ENCODE results near the gene SCAMP4.
"Not testable (repeated sequence)": the region's sequence is repeated elsewhere in the genome, so short reads cannot be mapped to it uniquely, and the experiment has no call there.

The SCAMP4 gene

DNA sequence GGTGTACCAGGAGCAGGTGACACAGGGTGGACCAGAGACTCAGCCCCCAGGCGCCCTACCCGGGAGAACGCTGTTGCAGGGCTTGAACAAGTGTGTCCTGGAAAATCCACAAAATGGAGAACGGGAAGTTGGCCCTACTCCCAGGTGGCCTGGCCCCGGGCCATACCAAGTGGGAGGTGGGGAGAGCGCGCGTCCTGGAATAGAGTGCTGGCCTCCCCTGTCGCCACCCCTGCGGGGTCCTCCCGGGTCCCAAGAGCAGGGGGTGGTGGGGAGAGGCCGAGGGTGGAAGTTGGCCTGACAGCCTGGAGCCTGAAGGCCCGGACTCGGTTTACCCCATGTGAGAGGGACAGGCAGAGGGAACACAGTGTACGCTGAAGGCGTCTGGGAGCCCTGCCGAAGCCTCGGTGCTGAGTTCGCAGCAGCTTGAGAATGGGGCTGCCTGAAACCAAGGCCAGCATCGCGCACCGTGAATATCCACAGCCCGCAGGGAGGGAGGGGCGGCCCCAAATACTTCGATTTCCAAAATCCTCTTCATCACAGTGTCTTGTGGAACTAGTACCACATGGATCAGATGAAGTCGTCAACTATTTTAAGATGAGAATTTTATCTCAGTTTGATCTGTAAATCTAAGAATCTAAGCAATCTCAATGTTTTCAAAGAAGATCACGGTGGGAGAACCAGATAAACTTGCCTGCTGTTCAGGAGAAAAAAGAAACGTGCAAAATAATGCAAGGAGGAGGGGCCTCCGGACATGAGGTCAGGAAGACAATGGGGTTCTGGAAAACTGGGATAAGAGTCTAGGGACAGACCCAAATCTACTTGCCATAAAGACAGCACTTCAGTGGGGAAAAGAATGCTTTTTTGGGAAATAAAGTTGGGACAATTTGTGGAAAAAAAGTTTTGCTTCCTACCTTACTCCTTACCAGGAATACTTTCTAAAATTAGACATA, 31.4 kb upstream of the SCAMP4 start:
- H3K79me2 ChIP-seq (ENCODE audit: insufficient read depth, low read length) = peaks cover 61% of the 10 kb centered on the region
- H3K27ac ChIP-seq (ENCODE audit: low read length) = no peak overlapping the region
- peak overlapping the region in 1 of 2 experiments; percentile 100; a peak in 2 of 4 replicates for H3K4me3 ChIP-seq (ENCODE audit: low read depth in 1 of 2, low read length in 2 of 2)
- H3K9me3 ChIP-seq (ENCODE audit: insufficient read depth, low read length, severe bottlenecking) = no peaks in the 10 kb centered on the region
- no peak overlapping the region for H2AFZ ChIP-seq (ENCODE audit: low read depth, low read length)
- peak overlapping the region; percentile 83 for H3K4me2 ChIP-seq (ENCODE audit: insufficient read depth, low read length)
- H3K4me1 ChIP-seq (ENCODE audit: insufficient read depth, low read length) = peaks cover 32% of the 10 kb centered on the region
- peaks cover 36% of the 10 kb centered on the region for H4K20me1 ChIP-seq (ENCODE audit: insufficient read depth, low read length)
- ATAC-seq (ENCODE audit: insufficient read depth, low read depth) (no peak), DNase-seq (no peak)
- H3K36me3 ChIP-seq (ENCODE audit: insufficient read depth, low read length) = peaks cover 28% of the 10 kb centered on the region
- TF ChIP-seq EZH2 (IDR thresholded peaks at IDR 0.05; ENCODE audit: borderline replicate concordance, low read depth, low read length, severe bottlenecking) = no peak
- TF ChIP-seq, protein P1, sequence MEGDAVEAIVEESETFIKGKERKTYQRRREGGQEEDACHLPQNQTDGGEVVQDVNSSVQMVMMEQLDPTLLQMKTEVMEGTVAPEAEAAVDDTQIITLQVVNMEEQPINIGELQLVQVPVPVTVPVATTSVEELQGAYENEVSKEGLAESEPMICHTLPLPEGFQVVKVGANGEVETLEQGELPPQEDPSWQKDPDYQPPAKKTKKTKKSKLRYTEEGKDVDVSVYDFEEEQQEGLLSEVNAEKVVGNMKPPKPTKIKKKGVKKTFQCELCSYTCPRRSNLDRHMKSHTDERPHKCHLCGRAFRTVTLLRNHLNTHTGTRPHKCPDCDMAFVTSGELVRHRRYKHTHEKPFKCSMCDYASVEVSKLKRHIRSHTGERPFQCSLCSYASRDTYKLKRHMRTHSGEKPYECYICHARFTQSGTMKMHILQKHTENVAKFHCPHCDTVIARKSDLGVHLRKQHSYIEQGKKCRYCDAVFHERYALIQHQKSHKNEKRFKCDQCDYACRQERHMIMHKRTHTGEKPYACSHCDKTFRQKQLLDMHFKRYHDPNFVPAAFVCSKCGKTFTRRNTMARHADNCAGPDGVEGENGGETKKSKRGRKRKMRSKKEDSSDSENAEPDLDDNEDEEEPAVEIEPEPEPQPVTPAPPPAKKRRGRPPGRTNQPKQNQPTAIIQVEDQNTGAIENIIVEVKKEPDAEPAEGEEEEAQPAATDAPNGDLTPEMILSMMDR (IDR thresholded peaks at IDR 0.05; ENCODE audit: borderline replicate concordance, extremely low read depth, low read length, poor library complexity, severe bottlenecking) = no peak
- H3K9ac ChIP-seq (ENCODE audit: low read depth, low read length) = peak overlapping the region; percentile 98
- no peaks in the 10 kb centered on the region for H3K27me3 ChIP-seq (ENCODE audit: insufficient read depth, low read length, poor library complexity)

DNA sequence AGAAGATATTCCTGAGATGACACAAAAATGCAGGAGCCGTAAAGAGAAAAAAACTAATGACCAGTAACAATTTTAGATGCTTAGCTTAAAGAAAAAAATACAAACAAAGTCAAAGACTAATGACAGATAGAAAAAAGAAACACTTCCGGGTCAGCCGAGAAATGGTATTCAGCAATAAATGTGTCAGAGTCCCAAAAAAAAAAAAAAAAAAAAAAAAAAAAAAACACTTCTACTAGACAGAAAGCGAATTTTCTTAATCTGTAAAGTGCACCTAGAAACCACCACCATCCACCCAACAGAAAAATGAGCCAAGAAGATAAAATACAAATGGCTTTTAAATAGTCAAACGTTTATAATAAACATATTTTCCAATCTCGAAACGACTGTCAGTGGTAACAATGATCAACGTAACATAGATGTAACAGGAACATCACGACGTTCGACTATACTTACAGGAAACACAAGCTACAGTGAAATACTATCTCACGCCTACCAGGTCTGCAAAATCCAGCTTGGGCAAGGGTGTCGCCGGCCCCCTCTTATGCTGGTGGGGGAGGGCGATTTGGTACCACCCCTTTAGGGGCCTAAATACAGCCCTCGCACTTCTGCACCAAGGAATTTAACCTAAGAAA, 30.5 kb upstream of the SCAMP4 start:
- Histone ChIP-seq H3K27me3 (ENCODE audit: insufficient read depth, low read length, poor library complexity) (no peaks in the 10 kb centered on the region), H3K4me2 (ENCODE audit: insufficient read depth, low read length) (peak overlapping the region; percentile 83), H3K79me2 (ENCODE audit: insufficient read depth, low read length) (peaks cover 57% of the 10 kb centered on the region), H3K9me3 (ENCODE audit: insufficient read depth, low read length, severe bottlenecking) (no peaks in the 10 kb centered on the region), H4K20me1 (ENCODE audit: insufficient read depth, low read length) (peaks cover 36% of the 10 kb centered on the region), H3K4me1 (ENCODE audit: insufficient read depth, low read length) (peaks cover 32% of the 10 kb centered on the region), H3K27ac (ENCODE audit: low read length) (peak overlapping the region; percentile 74), H3K4me3 (ENCODE audit: low read depth in 1 of 2, low read length in 2 of 2) (peak overlapping the region; percentile 99 to 100), H3K9ac (ENCODE audit: low read depth, low read length) (peak overlapping the region; percentile 98), H2AFZ (ENCODE audit: low read depth, low read length) (peak overlapping the region; percentile 2; the same call in 1 of the 2 replicates), H3K36me3 (ENCODE audit: insufficient read depth, low read length) (peaks cover 28% of the 10 kb centered on the region)
- DNase-seq (no peak), ATAC-seq (ENCODE audit: insufficient read depth, low read depth) (peak; percentile 36)
- no peak for TF ChIP-seq EZH2 (IDR thresholded peaks at IDR 0.05; ENCODE audit: borderline replicate concordance, low read depth, low read length, severe bottlenecking)
- TF ChIP-seq, protein P1 (IDR thresholded peaks at IDR 0.05; ENCODE audit: borderline replicate concordance, extremely low read depth, low read length, poor library complexity, severe bottlenecking) = no peak

DNA sequence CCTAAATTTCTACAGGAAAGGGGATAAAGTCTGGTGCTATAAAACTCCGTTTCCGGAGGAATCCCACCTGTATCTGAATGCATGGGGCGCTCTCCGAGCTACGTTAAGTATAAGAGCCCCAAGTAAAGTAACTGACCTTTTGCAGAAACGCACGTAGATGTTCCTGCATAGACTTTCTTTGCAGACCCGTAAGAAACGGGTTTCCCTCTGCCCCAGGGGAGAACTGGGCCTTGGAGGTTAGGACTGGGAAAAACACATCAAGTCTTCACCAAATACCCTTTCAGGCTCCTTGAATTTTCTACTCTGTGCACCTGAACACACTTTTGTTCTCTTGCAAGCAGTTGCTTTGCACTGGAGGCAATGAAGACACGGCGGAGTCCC, 29.9 kb upstream of the SCAMP4 start:
- Histone ChIP-seq H3K4me3 (ENCODE audit: low read depth in 1 of 2, low read length in 2 of 2) (peak overlapping the region; percentile 99 to 100), H3K27ac (ENCODE audit: low read length) (peak overlapping the region; percentile 74), H3K9ac (ENCODE audit: low read depth, low read length) (peak overlapping the region; percentile 98), H3K79me2 (ENCODE audit: insufficient read depth, low read length) (peaks cover 59% of the 10 kb centered on the region), H3K4me2 (ENCODE audit: insufficient read depth, low read length) (peak overlapping the region; percentile 83), H2AFZ (ENCODE audit: low read depth, low read length) (peak overlapping the region; percentile 91), H4K20me1 (ENCODE audit: insufficient read depth, low read length) (peaks cover 38% of the 10 kb centered on the region), H3K4me1 (ENCODE audit: insufficient read depth, low read length) (peaks cover 36% of the 10 kb centered on the region), H3K36me3 (ENCODE audit: insufficient read depth, low read length) (peaks cover 32% of the 10 kb centered on the region)
- H3K27me3 ChIP-seq (ENCODE audit: insufficient read depth, low read length, poor library complexity); DNase-seq; H3K9me3 ChIP-seq (ENCODE audit: insufficient read depth, low read length, severe bottlenecking): not testable (repeated sequence)
- ATAC-seq (ENCODE audit: insufficient read depth, low read depth) = peak; percentile 13; the same call in 2 of the 3 replicates

Data from DND-41 (cell line).